DMS53 treated with DMSO at 0.1 percent for 48 hours (cell line): Measurements from ENCODE around the gene AUNIP.

Source experiments
- DNase-seq: peaks from one replicate; lab custom pipeline; 2025; ENCODE audit not compliant: unreplicated experiment; lab: John Stamatoyannopoulos, UW

AUNIP gene

GRCh38 chr1:25811384-25812082 lies 47.7 kb downstream of the AUNIP start:
- DNase-seq = no peak

GRCh38 chr1:25810341-25811299 lies 48.6 kb downstream of the AUNIP start:
- DNase-seq = peak; percentile 16

GRCh38 chr1:25809929-25810328 lies 49.3 kb downstream of the AUNIP start:
- DNase-seq = no peak

GRCh38 chr1:25809283-25809926 lies 49.9 kb downstream of the AUNIP start:
- DNase-seq = no peak

GRCh38 chr1:25808481-25809244 lies 50.6 kb downstream of the AUNIP start:
- no peak for DNase-seq

- no peak for DNase-seq
Measured at GRCh38 chr1:25807480-25808390, 51.5 kb downstream of the AUNIP start.

GRCh38 chr1:25806418-25806817 lies 52.8 kb downstream of the AUNIP start:
- DNase-seq = no peak

GRCh38 chr1:25805863-25806225 lies 53.4 kb downstream of the AUNIP start:
- no peak for DNase-seq

- DNase-seq = no peak
Measured at GRCh38 chr1:25804964-25805862, 54.0 kb downstream of the AUNIP start.

GRCh38 chr1:25804244-25804963 lies 54.9 kb downstream of the AUNIP start:
- no peak for DNase-seq

GRCh38 chr1:25803368-25803767 lies 55.9 kb downstream of the AUNIP start:
- DNase-seq = no peak

- no peak for DNase-seq
Measured at GRCh38 chr1:25802915-25803314, 56.3 kb downstream of the AUNIP start.

- no peak for DNase-seq
Measured at GRCh38 chr1:25800703-25801377, 58.4 kb downstream of the AUNIP start.

GRCh38 chr1:25799935-25800702 lies 59.1 kb downstream of the AUNIP start, which contains the start of gene SELENON:
TSS of gene SELENON (plus strand) at chr1:25800193. CDS start at chr1:25800231, 38 bp downstream.
- peak; percentile 52 for DNase-seq

- DNase-seq = no peak
Measured at GRCh38 chr1:25799352-25799934, 59.8 kb downstream of the AUNIP start.

- no peak for DNase-seq
Measured at GRCh38 chr1:25798666-25799351, 60.4 kb downstream of the AUNIP start.
